H9 (cell line): ENCODE data around the gene DDX49. TPM values are rescaled to one million over a fixed set of nuclear protein-coding genes. Genes with fewer than 3 reads are reported as not detected.

Experiments
- DNase-seq: peaks from one replicate; pipeline ENCODE4 v3.0.0-alpha.2; 2017
- H2AFZ ChIP-seq: one replicate; pipeline ENCODE4 v1.6.1; 2013; ENCODE audit warnings: mild to moderate bottlenecking, low read length, control low read depth, moderate library complexity
- H2AK5ac ChIP-seq: 2 replicates; pipeline ENCODE4 v1.6.1; 2013; ENCODE audit warnings: low read length, control low read depth, mixed read lengths; ENCODE audit not compliant: insufficient read length
- H2BK120ac ChIP-seq: one replicate; pipeline ENCODE4 v1.6.1; 2013; ENCODE audit warnings: low read depth, mild to moderate bottlenecking, low read length, control low read depth, inconsistent platforms; ENCODE audit not compliant: poor library complexity, severe bottlenecking
- H2BK12ac ChIP-seq: 2 replicates; pipeline ENCODE4 v1.6.1; 2013; ENCODE audit warnings: low read length, control low read depth, mixed read lengths, low read depth; ENCODE audit not compliant: insufficient read length
- H2BK15ac ChIP-seq: 2 replicates; pipeline ENCODE4 v1.6.1; 2013; ENCODE audit warnings: low read depth, low read length, control low read depth
- H2BK20ac ChIP-seq: one replicate; pipeline ENCODE4 v1.6.1; 2013; ENCODE audit warnings: low read depth, mild to moderate bottlenecking, low read length, control low read depth, inconsistent platforms; ENCODE audit not compliant: poor library complexity, severe bottlenecking
- H2BK5ac ChIP-seq: 2 replicates; pipeline ENCODE4 v1.6.1; 2013; ENCODE audit warnings: low read length, control low read depth, mixed read lengths; ENCODE audit not compliant: insufficient read length
- H3K14ac ChIP-seq: 2 replicates; pipeline ENCODE4 v1.6.1; 2013; ENCODE audit warnings: low read length, control low read depth; ENCODE audit not compliant: insufficient read depth
- H3K18ac ChIP-seq: 2 replicates; pipeline ENCODE4 v1.6.1; 2013; ENCODE audit warnings: low read depth, mild to moderate bottlenecking, mixed read lengths, low read length, control low read depth; ENCODE audit not compliant: insufficient read length
- H3K23ac ChIP-seq: 2 replicates; pipeline ENCODE4 v1.6.1; 2013; ENCODE audit warnings: low read length, control low read depth, mixed read lengths, low read depth; ENCODE audit not compliant: insufficient read length
- H3K23me2 ChIP-seq: 2 replicates; pipeline ENCODE4 v1.6.1; 2013; ENCODE audit warnings: low read depth, mild to moderate bottlenecking, mixed read lengths, low read length, control low read depth; ENCODE audit not compliant: insufficient read length, poor library complexity, severe bottlenecking
- H3K27ac ChIP-seq: 2 replicates; pipeline ENCODE4 v1.5.1; 2013; ENCODE audit warnings: low read length, control low read depth, mixed read lengths, low read depth; ENCODE audit not compliant: insufficient read length
- H3K27me3 ChIP-seq: 2 replicates; pipeline ENCODE4 v1.6.1; 2013; ENCODE audit warnings: low read length, control low read depth, inconsistent platforms; ENCODE audit not compliant: insufficient read depth
- H3K4ac ChIP-seq: 2 replicates; pipeline ENCODE4 v1.6.1; 2013; ENCODE audit warnings: low read depth, mild to moderate bottlenecking, control low read depth, inconsistent platforms, low read length, moderate library complexity
- H3K4me1 ChIP-seq: 2 replicates; pipeline ENCODE4 v1.6.1; 2013; ENCODE audit warnings: low read length, control low read depth, inconsistent platforms; ENCODE audit not compliant: insufficient read depth
- H3K4me2 ChIP-seq: 2 replicates; pipeline ENCODE4 v1.6.1; 2013; ENCODE audit warnings: low read length, control low read depth, mixed read lengths; ENCODE audit not compliant: insufficient read length, insufficient read depth
- H3K56ac ChIP-seq: 2 replicates; pipeline ENCODE4 v1.6.1; 2013; ENCODE audit warnings: low read depth, mild to moderate bottlenecking, mixed read lengths, low read length, control low read depth; ENCODE audit not compliant: insufficient read length
- H3K79me1 ChIP-seq: 2 replicates; pipeline ENCODE4 v1.6.1; 2013; ENCODE audit warnings: low read depth, mild to moderate bottlenecking, moderate library complexity, low read length, control low read depth, inconsistent platforms; ENCODE audit not compliant: insufficient read depth, poor library complexity, severe bottlenecking
- H3K79me2 ChIP-seq: 2 replicates; pipeline ENCODE4 v1.6.1; 2013; ENCODE audit warnings: low read length, control low read depth, inconsistent platforms; ENCODE audit not compliant: insufficient read depth
- H3K9ac ChIP-seq: 2 replicates; pipeline ENCODE4 v1.6.1; 2013; ENCODE audit warnings: low read length, control low read depth, mixed read lengths; ENCODE audit not compliant: insufficient read length; ENCODE audit errors: extremely low read depth
- H3K9me3 ChIP-seq: one replicate; pipeline ENCODE4 v1.6.1; 2013; ENCODE audit warnings: low read depth, low read length, inconsistent platforms; ENCODE audit not compliant: control insufficient read depth
- H3T11ph ChIP-seq: one replicate; pipeline ENCODE4 v1.6.1; 2013; ENCODE audit warnings: mild to moderate bottlenecking, low read length, control low read depth, inconsistent platforms
- H4K20me1 ChIP-seq: one replicate; pipeline ENCODE4 v1.6.1; 2013; ENCODE audit not compliant: control insufficient read depth, insufficient read length, insufficient read depth
- H4K5ac ChIP-seq: 2 replicates; pipeline ENCODE4 v1.6.1; 2013; ENCODE audit warnings: low read depth, mild to moderate bottlenecking, mixed read lengths, low read length, control low read depth; ENCODE audit not compliant: insufficient read length
- H4K8ac ChIP-seq: replicated peaks from 2 replicates; pipeline ENCODE4 v1.6.1; 2013; ENCODE audit warnings: low read length, control low read depth, mixed read lengths, low read depth; ENCODE audit not compliant: insufficient read length
- H4K91ac ChIP-seq: 2 replicates; pipeline ENCODE4 v1.6.1; 2013; ENCODE audit warnings: low read depth, mild to moderate bottlenecking, moderate library complexity, mixed read lengths, low read length, control low read depth; ENCODE audit not compliant: insufficient read length
- H3K27ac Mint-ChIP-seq, 3 experiments: 2 replicates in 2 of 3; 3 replicates in 1 of 3; pipeline ENCODE4 v1.8.0; 2020 to 2021; ENCODE audit warnings: mixed read lengths in 3 of 3, mild to moderate bottlenecking in 1 of 3, moderate library complexity in 1 of 3
- H3K27me3 Mint-ChIP-seq: 2 replicates; pipeline ENCODE4 v1.8.0; 2021; ENCODE audit warnings: low read depth, mild to moderate bottlenecking, moderate library complexity, mixed read lengths
- H3K36me3 Mint-ChIP-seq, 3 experiments: 2 replicates in 2 of 3; 3 replicates in 1 of 3; pipeline ENCODE4 v1.8.0; 2020 to 2021; ENCODE audit warnings: low read depth in 3 of 3, mixed read lengths in 3 of 3; ENCODE audit not compliant: insufficient read depth in 1 of 3
- H3K4me1 Mint-ChIP-seq, 2 experiments: 2 replicates each; pipeline ENCODE4 v1.8.0; 2020; ENCODE audit warnings: mixed read lengths in 2 of 2
- H3K4me3 Mint-ChIP-seq, 2 experiments: 2 replicates in 1 of 2; 3 replicates in 1 of 2; pipeline ENCODE4 v1.8.0; 2020 to 2021; ENCODE audit warnings: mild to moderate bottlenecking in 2 of 2, mixed read lengths in 2 of 2, moderate library complexity in 1 of 2
- H3K9me3 Mint-ChIP-seq, 2 experiments: 2 replicates in 1 of 2; 3 replicates in 1 of 2; pipeline ENCODE4 v1.8.0; 2020; ENCODE audit warnings: mild to moderate bottlenecking in 2 of 2, mixed read lengths in 2 of 2, moderate library complexity in 1 of 2
- WGBS: extraction: QIAGEN DNeasy Blood & Tissue Kit; methylation state at CpG from one replicate; pipeline ENCODE4 v1.1.7; 2013; ENCODE audit warnings: missing lambda C conversion rate, low lambda C conversion rate, mixed read lengths; ENCODE audit not compliant: insufficient read length; ENCODE audit errors: extremely low coverage; 5-methylcytosine and 5-hydroxymethylcytosine counted together
- total RNA-seq: library from RNA; stranded (reverse); gene quantifications from 2 replicates; pipeline ENCODE4 v1.2.1, GENCODE V29; 2021
- TF ChIP-seq, protein P1 (sequence below): fragments of 200-600 bp; sonication (generic); conservative IDR thresholded peaks from 3 replicates; pipeline ENCODE4 v1.8.0; 2021; ENCODE audit warnings: antibody characterized with exemption, mild to moderate bottlenecking

DDX49 gene
- total RNA-seq, 1 experiment from 2014 or later, result 52.3 TPM

DNA sequence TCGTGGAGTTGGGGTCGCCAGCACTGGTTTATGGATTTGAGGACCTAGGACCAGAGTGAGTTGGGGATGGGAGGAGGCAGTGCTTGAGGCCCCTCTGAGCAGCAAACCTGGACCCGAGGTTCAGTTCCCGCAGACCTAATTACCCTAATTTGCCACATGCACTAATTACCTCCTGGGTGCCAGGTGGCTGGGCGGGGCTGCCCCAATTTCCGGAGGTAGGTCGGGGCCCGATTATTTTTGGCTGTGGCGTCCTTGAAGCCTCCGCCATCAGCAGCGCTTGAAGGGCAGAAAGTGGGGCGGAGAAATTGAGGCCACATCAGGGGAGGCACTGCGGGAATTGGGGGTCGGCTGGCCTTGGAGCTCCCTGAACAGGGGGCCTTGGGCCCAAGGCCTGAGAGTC is 27.4 kb downstream of the DDX49 start:
- no peak overlapping the region for H3T11ph ChIP-seq
- Mint-ChIP-seq H3K4me3 (no peak overlapping the region), H3K4me1 (peaks cover 0 to 6% of the 10 kb centered on the region in 2 experiments; a peak in 1 of 4 replicates), H3K27ac (no peak overlapping the region), H3K36me3 (no peaks in the 10 kb centered on the region), H3K27me3 (peaks cover 47% of the 10 kb centered on the region), H3K9me3 (peaks cover 0 to 2% of the 10 kb centered on the region in 2 experiments; a peak in 2 of 5 replicates)
- H3K14ac ChIP-seq, result no peak overlapping the region
- H2BK5ac ChIP-seq, result no peak overlapping the region
- DNase-seq, result no peak
- no peak overlapping the region for H4K5ac ChIP-seq
- H4K20me1 ChIP-seq, result no peaks in the 10 kb centered on the region
- H3K9me3 ChIP-seq, result no peaks in the 10 kb centered on the region
- no peak overlapping the region for H3K27ac ChIP-seq
- no peak overlapping the region for H3K4ac ChIP-seq
- no peak overlapping the region for H2BK20ac ChIP-seq
- TF ChIP-seq, protein P1, sequence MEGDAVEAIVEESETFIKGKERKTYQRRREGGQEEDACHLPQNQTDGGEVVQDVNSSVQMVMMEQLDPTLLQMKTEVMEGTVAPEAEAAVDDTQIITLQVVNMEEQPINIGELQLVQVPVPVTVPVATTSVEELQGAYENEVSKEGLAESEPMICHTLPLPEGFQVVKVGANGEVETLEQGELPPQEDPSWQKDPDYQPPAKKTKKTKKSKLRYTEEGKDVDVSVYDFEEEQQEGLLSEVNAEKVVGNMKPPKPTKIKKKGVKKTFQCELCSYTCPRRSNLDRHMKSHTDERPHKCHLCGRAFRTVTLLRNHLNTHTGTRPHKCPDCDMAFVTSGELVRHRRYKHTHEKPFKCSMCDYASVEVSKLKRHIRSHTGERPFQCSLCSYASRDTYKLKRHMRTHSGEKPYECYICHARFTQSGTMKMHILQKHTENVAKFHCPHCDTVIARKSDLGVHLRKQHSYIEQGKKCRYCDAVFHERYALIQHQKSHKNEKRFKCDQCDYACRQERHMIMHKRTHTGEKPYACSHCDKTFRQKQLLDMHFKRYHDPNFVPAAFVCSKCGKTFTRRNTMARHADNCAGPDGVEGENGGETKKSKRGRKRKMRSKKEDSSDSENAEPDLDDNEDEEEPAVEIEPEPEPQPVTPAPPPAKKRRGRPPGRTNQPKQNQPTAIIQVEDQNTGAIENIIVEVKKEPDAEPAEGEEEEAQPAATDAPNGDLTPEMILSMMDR, result no peak
- H2BK15ac ChIP-seq, result no peak overlapping the region
- H2BK12ac ChIP-seq, result no peak overlapping the region
- no peaks in the 10 kb centered on the region for H3K79me1 ChIP-seq
- no peaks in the 10 kb centered on the region for H3K23me2 ChIP-seq
- H3K79me2 ChIP-seq, result no peaks in the 10 kb centered on the region
- H3K27me3 ChIP-seq, result no peaks in the 10 kb centered on the region
- WGBS, result no CpG with 5 or more reads among the region's 14 CpGs
- no peak overlapping the region for H2AFZ ChIP-seq
- H4K8ac ChIP-seq, result no peak overlapping the region
- H3K18ac ChIP-seq, result no peak overlapping the region
- H2AK5ac ChIP-seq, result no peak overlapping the region
- H3K23ac ChIP-seq, result no peak overlapping the region
- no peak overlapping the region for H3K9ac ChIP-seq
- H4K91ac ChIP-seq, result no peak overlapping the region
- H3K56ac ChIP-seq, result no peak overlapping the region
- H3K4me2 ChIP-seq, result no peak overlapping the region
- no peaks in the 10 kb centered on the region for H3K4me1 ChIP-seq
- H2BK120ac ChIP-seq, result no peak overlapping the region
